ENCODE results near the gene HMGN3. TPM values are rescaled to one million over a fixed set of nuclear protein-coding genes. Genes with fewer than 3 reads are reported as not detected.

The HMGN3 gene
- total and polyA plus RNA-seq, 2 donors (not counting 1 experiment from before 2014, with no cell fraction given), result 30.2 to 56.0 TPM

DNA sequence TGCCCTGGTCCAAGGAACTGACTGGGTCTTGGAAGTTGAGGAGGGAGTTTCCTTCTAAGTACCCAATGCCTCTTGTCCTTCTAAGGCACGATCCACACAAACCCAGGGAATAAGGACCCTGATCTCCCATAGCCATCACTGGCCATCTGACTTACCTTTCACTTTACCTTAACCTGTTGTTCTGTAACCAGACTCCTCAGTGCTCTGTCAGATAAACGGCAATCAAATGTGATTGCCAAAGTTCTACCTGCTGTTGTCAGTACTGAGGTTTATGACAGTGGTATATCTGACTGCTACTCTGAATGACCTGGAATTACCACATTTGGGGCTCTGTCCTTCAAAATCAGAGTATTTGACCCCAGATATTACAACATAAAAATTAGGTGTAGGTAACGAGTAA, 49.8 kb downstream of the HMGN3 start:
- no peak for DNase-seq (ENCODE audit: low read depth in 2 of 2)

DNA sequence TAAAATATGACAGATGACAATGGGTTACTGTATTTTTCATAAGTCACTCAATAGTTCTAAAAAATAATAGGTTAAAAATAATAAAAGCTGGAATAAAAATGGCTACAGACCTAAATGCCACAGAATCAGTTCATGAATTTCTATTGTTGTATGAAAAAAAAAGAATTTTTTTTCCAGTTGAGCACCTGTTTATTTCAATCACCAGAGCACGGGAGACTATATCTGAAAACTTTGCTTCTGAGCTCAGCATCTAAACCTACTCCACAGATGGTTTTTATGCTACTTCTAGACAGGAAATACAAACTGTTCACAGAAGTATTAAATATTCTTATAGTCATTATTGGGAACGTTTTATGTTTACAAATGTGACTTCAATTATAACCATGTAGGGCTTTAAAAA, 50.4 kb downstream of the HMGN3 start:
- Histone ChIP-seq H3K9ac (ENCODE audit: insufficient read depth, low read length) (no peak overlapping the region), H3K36me3 (ENCODE audit: control insufficient read depth, insufficient read depth, low read length) (no peaks in the 10 kb centered on the region), H3K4me2 (ENCODE audit: extremely low read depth, insufficient read depth, low read length) (no peak overlapping the region), H3K27me3 (ENCODE audit: control insufficient read depth, insufficient read depth, low read length) (no peaks in the 10 kb centered on the region), H4K20me1 (ENCODE audit: control insufficient read depth, extremely low read depth, insufficient read depth, low read length) (no peaks in the 10 kb centered on the region), H3K9me3 (ENCODE audit: control insufficient read depth, insufficient read depth, low read depth, low read length) (no peaks in the 10 kb centered on the region), H3K4me3 (replicated peaks in 1 of 4; ENCODE audit: control extremely low read depth in 1 of 4, insufficient read depth in 1 of 4, low read depth in 3 of 4, low read length in 4 of 4) (no peak overlapping the region), H2AFZ (ENCODE audit: low read length) (no peak overlapping the region), H3K27ac (ENCODE audit: insufficient read depth, low read length) (no peak overlapping the region), H3K79me2 (ENCODE audit: control insufficient read depth, insufficient read depth, low read length) (no peaks in the 10 kb centered on the region), H3K4me1 (ENCODE audit: control insufficient read depth, extremely low read depth, insufficient read depth, low read length) (no peaks in the 10 kb centered on the region)
- no peak for TF ChIP-seq EZH2 (IDR thresholded peaks at IDR 0.05; ENCODE audit: low read length, missing control alignments)
- TF ChIP-seq, protein P1, sequence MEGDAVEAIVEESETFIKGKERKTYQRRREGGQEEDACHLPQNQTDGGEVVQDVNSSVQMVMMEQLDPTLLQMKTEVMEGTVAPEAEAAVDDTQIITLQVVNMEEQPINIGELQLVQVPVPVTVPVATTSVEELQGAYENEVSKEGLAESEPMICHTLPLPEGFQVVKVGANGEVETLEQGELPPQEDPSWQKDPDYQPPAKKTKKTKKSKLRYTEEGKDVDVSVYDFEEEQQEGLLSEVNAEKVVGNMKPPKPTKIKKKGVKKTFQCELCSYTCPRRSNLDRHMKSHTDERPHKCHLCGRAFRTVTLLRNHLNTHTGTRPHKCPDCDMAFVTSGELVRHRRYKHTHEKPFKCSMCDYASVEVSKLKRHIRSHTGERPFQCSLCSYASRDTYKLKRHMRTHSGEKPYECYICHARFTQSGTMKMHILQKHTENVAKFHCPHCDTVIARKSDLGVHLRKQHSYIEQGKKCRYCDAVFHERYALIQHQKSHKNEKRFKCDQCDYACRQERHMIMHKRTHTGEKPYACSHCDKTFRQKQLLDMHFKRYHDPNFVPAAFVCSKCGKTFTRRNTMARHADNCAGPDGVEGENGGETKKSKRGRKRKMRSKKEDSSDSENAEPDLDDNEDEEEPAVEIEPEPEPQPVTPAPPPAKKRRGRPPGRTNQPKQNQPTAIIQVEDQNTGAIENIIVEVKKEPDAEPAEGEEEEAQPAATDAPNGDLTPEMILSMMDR (conservative IDR thresholded peaks at IDR 0.05 in 1 of 2, IDR thresholded peaks at IDR 0.05 in 1 of 2; ENCODE audit: low read depth in 1 of 2, low read length in 2 of 2), result no peak
- DNase-seq (ENCODE audit: low read depth in 2 of 2), result no peak

More for the DNA sequence above, 49.8 kb downstream of the HMGN3 start:
- no peaks in the 10 kb centered on the region for H3K36me3 ChIP-seq (ENCODE audit: control insufficient read depth, insufficient read depth, low read length)
- no peak overlapping the region for H3K9ac ChIP-seq (ENCODE audit: insufficient read depth, low read length)
- H3K27me3 ChIP-seq (ENCODE audit: control insufficient read depth, insufficient read depth, low read length), result no peaks in the 10 kb centered on the region
- no peaks in the 10 kb centered on the region for H3K79me2 ChIP-seq (ENCODE audit: control insufficient read depth, insufficient read depth, low read length)
- H3K4me1 ChIP-seq (ENCODE audit: control insufficient read depth, extremely low read depth, insufficient read depth, low read length), result no peaks in the 10 kb centered on the region
- H3K27ac ChIP-seq (ENCODE audit: insufficient read depth, low read length), result no peak overlapping the region
- H3K4me2 ChIP-seq (ENCODE audit: extremely low read depth, insufficient read depth, low read length), result no peak overlapping the region
- no peak overlapping the region for H2AFZ ChIP-seq (ENCODE audit: low read length)
- no peak for TF ChIP-seq EZH2 (IDR thresholded peaks at IDR 0.05; ENCODE audit: low read length, missing control alignments)
- TF ChIP-seq, protein P1 (conservative IDR thresholded peaks at IDR 0.05 in 1 of 2, IDR thresholded peaks at IDR 0.05 in 1 of 2; ENCODE audit: low read depth in 1 of 2, low read length in 2 of 2), result no peak
- no peaks in the 10 kb centered on the region for H3K9me3 ChIP-seq (ENCODE audit: control insufficient read depth, insufficient read depth, low read depth, low read length)
- no peak overlapping the region for H3K4me3 ChIP-seq (replicated peaks in 1 of 4; ENCODE audit: control extremely low read depth in 1 of 4, insufficient read depth in 1 of 4, low read depth in 3 of 4, low read length in 4 of 4)
- H4K20me1 ChIP-seq (ENCODE audit: control insufficient read depth, extremely low read depth, insufficient read depth, low read length), result no peaks in the 10 kb centered on the region

DNA sequence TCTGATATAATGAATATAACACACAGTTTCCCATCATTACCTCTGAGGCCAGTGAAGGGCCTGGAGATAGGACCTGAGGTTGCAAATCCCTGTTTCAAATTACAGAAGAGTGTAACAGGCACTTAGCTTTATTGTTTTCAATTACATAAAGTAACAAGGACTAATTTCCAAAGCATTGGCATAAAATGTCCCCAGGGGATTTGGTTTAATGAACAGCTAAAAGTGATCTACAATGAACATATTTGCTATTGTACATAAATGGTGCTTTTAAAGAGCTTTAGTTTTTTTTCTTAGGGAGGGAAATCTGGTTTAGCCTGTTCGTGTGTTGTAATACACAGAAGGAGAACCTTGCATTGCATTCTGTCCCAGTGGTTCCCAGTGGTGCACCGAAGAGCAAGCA, 54.4 kb downstream of the HMGN3 start:
- no peak overlapping the region for H3K4me3 ChIP-seq (replicated peaks in 1 of 4; ENCODE audit: control extremely low read depth in 1 of 4, insufficient read depth in 1 of 4, low read depth in 3 of 4, low read length in 4 of 4)
- no peaks in the 10 kb centered on the region for H3K27me3 ChIP-seq (ENCODE audit: control insufficient read depth, insufficient read depth, low read length)

More for the DNA sequence above, 54.4 kb downstream of the HMGN3 start:
- no peak for TF ChIP-seq EZH2 (IDR thresholded peaks at IDR 0.05; ENCODE audit: low read length, missing control alignments)
- Histone ChIP-seq H3K27ac (ENCODE audit: insufficient read depth, low read length) (no peak overlapping the region), H3K4me2 (ENCODE audit: extremely low read depth, insufficient read depth, low read length) (no peak overlapping the region), H4K20me1 (ENCODE audit: control insufficient read depth, extremely low read depth, insufficient read depth, low read length) (no peaks in the 10 kb centered on the region), H3K79me2 (ENCODE audit: control insufficient read depth, insufficient read depth, low read length) (no peaks in the 10 kb centered on the region), H3K4me1 (ENCODE audit: control insufficient read depth, extremely low read depth, insufficient read depth, low read length) (no peaks in the 10 kb centered on the region), H3K36me3 (ENCODE audit: control insufficient read depth, insufficient read depth, low read length) (no peaks in the 10 kb centered on the region), H3K9me3 (ENCODE audit: control insufficient read depth, insufficient read depth, low read depth, low read length) (no peaks in the 10 kb centered on the region), H2AFZ (ENCODE audit: low read length) (no peak overlapping the region), H3K9ac (ENCODE audit: insufficient read depth, low read length) (no peak overlapping the region)
- DNase-seq (ENCODE audit: low read depth in 2 of 2), result no peak
